K562 (cell line): ENCODE measurements around the gene CHCHD4. TPM values are rescaled to one million over a fixed set of nuclear protein-coding genes. Genes with fewer than 3 reads are reported as not detected.

Experiments
- CREM ChIP-seq: IDR thresholded peaks from 2 replicates; pipeline ENCODE4 v1.6.1; 2014; ENCODE audit warnings: antibody characterized with exemption, low read depth
- CSDE1 ChIP-seq, 2 experiments: fragments of 450-650 bp; IDR thresholded peaks; 2 replicates each; pipeline ENCODE4 v1.6.1; 2016; ENCODE audit warnings: mild to moderate bottlenecking in 1 of 2
- CXXC5 ChIP-seq: fragments of 250-450 bp; sonication (Bioruptor Pico); IDR thresholded peaks from 2 replicates; pipeline ENCODE4 v1.8.0; 2022; ENCODE audit warnings: inconsistent platforms, mild to moderate bottlenecking, moderate library complexity
- DIDO1 ChIP-seq: fragments of 450-650 bp; IDR thresholded peaks from 2 replicates; pipeline ENCODE4 v1.6.1; 2016; ENCODE audit warnings: low read depth, missing biosample characterization, missing genetic modification characterization
- ESRRA ChIP-seq: fragments of 450-650 bp; IDR thresholded peaks from 2 replicates; pipeline ENCODE4 v1.6.1; 2014; ENCODE audit warnings: low read depth, mild to moderate bottlenecking, moderate library complexity, borderline replicate concordance
- ETV1 ChIP-seq: fragments of 450-650 bp; conservative IDR thresholded peaks from 2 replicates; pipeline ENCODE4 v1.6.1; 2016; ENCODE audit warnings: missing genetic modification characterization, control low read depth, low read depth, missing compliant biosample characterization
- EZH2 ChIP-seq: IDR thresholded peaks from 2 replicates; pipeline ENCODE4 v1.6.1; 2012; ENCODE audit warnings: low read depth, mild to moderate bottlenecking, inconsistent platforms, low read length, borderline replicate concordance
- ILF3 ChIP-seq: fragments of 450-650 bp; IDR thresholded peaks from 2 replicates; pipeline ENCODE4 v1.6.1; 2018; ENCODE audit warnings: antibody characterized with exemption, mild to moderate bottlenecking, moderate library complexity, borderline replicate concordance
- L3MBTL2 ChIP-seq: fragments of 450-650 bp; IDR thresholded peaks from 2 replicates; pipeline ENCODE4 v1.6.1; 2016; ENCODE audit warnings: mild to moderate bottlenecking, moderate library complexity
- NBN ChIP-seq: fragments of 450-650 bp; IDR thresholded peaks from 2 replicates; pipeline ENCODE4 v1.6.1; 2016; ENCODE audit warnings: low read depth, mild to moderate bottlenecking
- NR4A1 ChIP-seq, 2 experiments: fragments of 250-450 bp in 1 of 2; fragments of 450-650 bp in 1 of 2; sonication (Bioruptor Pico) in 1 of 2; IDR thresholded peaks; 2 replicates each; pipeline versions ENCODE4 v1.4.0 to v1.6.1; 2016 to 2020; ENCODE audit warnings: mild to moderate bottlenecking in 2 of 2, missing compliant biosample characterization in 1 of 2, missing genetic modification characterization in 1 of 2, moderate library complexity in 1 of 2
- POLR2A ChIP-seq: fragments of 450-650 bp; conservative IDR thresholded peaks from 2 replicates; pipeline ENCODE4 v1.6.1; 2016
- SRSF3 ChIP-seq: fragments of 200-400 bp; formaldehyde crosslinking; IDR thresholded peaks from 2 replicates; pipeline ENCODE4 v1.6.1; 2016; ENCODE audit warnings: mild to moderate bottlenecking, low read length, moderate library complexity; ENCODE audit not compliant: insufficient read depth
- ZBTB1 ChIP-seq: sonication (generic); formaldehyde crosslinking; IDR thresholded peaks from 2 replicates; pipeline ENCODE4 v1.8.1; 2023; ENCODE audit warnings: missing genetic modification reagents, low read depth, mild to moderate bottlenecking, borderline replicate concordance
- ZBTB8A ChIP-seq: fragments of 450-650 bp; IDR thresholded peaks from 2 replicates; pipeline ENCODE4 v1.6.1; 2018; ENCODE audit warnings: mild to moderate bottlenecking, moderate library complexity; ENCODE audit not compliant: partially characterized antibody
- ZKSCAN8 ChIP-seq: fragments of 200-800 bp; sonication (Bioruptor generic); IDR thresholded peaks from 2 replicates; pipeline ENCODE4 v1.6.1; 2016; ENCODE audit warnings: missing genetic modification characterization, missing compliant biosample characterization
- polyA plus RNA-seq, 8 experiments: library from polyadenylated mRNA; depleted of rRNA in 4 of 8; stranded (reverse) in 5 of 8; unstranded in 3 of 8; fragments of >200 nt; fragmentation: Nextera tagmentation in 2 of 8; fragmentation: Illumina TruSeq in 1 of 8; extraction: Ambion mirVana in 2 of 8; extraction: Trizol in 1 of 8; gene quantifications; 2 replicates each; pipeline versions ENCODE4 v1.2.1 to v1.2.3, GENCODE V29; 2011 to 2014; ENCODE audit warnings: inconsistent platforms in 1 of 8, missing spikeins in 1 of 8
- total RNA-seq, 7 experiments: library from RNA; depleted of rRNA in 6 of 7; stranded (reverse); fragments of >200 nt in 6 of 7; fragmentation: Illumina TruSeq in 2 of 7; extraction: Trizol in 2 of 7; gene quantifications; 2 replicates each; pipeline versions ENCODE4 v1.2.1 to v1.2.3, GENCODE V29; 2011 to 2021; ENCODE audit warnings: low replicate concordance in 1 of 7
- TF ChIP-seq, protein P1 (sequence below), 2 experiments: fragments of 450-650 bp in 1 of 2; sonication (generic) in 1 of 2; formaldehyde crosslinking in 1 of 2; IDR thresholded peaks; 2 replicates each; pipeline versions ENCODE4 v1.7.1 to v1.9.0; 2016 to 2022; ENCODE audit warnings: inconsistent platforms in 1 of 2, mild to moderate bottlenecking in 1 of 2, missing genetic modification reagents in 1 of 2
- TF ChIP-seq, protein P2 (sequence below): fragments of 250-450 bp; sonication (Bioruptor Pico); IDR thresholded peaks from 2 replicates; pipeline ENCODE4 v1.6.1; 2021; ENCODE audit warnings: mild to moderate bottlenecking

CHCHD4 gene
- total and polyA plus RNA-seq, 9 of the 15 experiments (the other 6 are each of a cell fraction or from before 2014, with no cell fraction given) = 55.4 to 225 (median 77.2) TPM

DNA sequence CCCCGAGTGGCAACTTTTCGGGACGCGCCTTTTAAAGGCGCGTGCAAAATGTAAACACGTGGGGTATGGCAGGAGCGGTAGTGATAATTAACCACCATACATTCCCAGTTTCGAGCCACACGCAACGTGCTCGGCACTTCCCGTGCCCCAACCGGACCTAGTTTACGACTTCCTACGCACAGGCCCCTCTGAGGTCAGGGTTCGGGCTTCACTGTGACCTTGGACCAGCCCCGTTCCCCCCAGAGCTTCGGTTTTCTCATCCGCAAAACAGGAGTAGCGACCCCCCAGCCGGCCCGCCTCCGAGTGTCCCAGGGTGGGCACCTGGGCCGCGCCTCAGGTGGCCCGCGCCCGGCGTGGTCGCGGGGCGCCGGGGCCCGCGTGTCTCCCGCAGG lies 451 bp downstream of the CHCHD4 start (continued):
- TF ChIP-seq, protein P1, sequence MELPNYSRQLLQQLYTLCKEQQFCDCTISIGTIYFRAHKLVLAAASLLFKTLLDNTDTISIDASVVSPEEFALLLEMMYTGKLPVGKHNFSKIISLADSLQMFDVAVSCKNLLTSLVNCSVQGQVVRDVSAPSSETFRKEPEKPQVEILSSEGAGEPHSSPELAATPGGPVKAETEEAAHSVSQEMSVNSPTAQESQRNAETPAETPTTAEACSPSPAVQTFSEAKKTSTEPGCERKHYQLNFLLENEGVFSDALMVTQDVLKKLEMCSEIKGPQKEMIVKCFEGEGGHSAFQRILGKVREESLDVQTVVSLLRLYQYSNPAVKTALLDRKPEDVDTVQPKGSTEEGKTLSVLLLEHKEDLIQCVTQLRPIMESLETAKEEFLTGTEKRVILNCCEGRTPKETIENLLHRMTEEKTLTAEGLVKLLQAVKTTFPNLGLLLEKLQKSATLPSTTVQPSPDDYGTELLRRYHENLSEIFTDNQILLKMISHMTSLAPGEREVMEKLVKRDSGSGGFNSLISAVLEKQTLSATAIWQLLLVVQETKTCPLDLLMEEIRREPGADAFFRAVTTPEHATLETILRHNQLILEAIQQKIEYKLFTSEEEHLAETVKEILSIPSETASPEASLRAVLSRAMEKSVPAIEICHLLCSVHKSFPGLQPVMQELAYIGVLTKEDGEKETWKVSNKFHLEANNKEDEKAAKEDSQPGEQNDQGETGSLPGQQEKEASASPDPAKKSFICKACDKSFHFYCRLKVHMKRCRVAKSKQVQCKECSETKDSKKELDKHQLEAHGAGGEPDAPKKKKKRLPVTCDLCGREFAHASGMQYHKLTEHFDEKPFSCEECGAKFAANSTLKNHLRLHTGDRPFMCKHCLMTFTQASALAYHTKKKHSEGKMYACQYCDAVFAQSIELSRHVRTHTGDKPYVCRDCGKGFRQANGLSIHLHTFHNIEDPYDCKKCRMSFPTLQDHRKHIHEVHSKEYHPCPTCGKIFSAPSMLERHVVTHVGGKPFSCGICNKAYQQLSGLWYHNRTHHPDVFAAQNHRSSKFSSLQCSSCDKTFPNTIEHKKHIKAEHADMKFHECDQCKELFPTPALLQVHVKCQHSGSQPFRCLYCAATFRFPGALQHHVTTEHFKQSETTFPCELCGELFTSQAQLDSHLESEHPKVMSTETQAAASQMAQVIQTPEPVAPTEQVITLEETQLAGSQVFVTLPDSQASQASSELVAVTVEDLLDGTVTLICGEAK (IDR thresholded peaks at IDR 0.05) = peak; percentile 95
- TF ChIP-seq, protein P1 (CRISPR knock-in tag; IDR thresholded peaks at IDR 0.05) = no peak
- TF ChIP-seq, protein P2, sequence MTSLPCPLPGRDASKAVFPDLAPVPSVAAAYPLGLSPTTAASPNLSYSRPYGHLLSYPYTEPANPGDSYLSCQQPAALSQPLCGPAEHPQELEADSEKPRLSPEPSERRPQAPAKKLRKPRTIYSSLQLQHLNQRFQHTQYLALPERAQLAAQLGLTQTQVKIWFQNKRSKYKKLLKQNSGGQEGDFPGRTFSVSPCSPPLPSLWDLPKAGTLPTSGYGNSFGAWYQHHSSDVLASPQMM = no peak
- TF ChIP-seq ILF3 = 0 out of 2 replicates have a peak, but pooled peaks have one; percentile 24
- 0 out of 2 replicates have a peak, but pooled peaks have one; percentile 45 for TF ChIP-seq L3MBTL2
- peak; percentile 85 for TF ChIP-seq CXXC5
- peak; percentile 53 for TF ChIP-seq POLR2A
- 0 out of 2 replicates have a peak, but pooled peaks have one; percentile 81 for TF ChIP-seq SRSF3
- peak; percentile 30; the same call in 1 of the 2 replicates for TF ChIP-seq DIDO1 (tag)
- TF ChIP-seq CREM = peak; percentile 63
- TF ChIP-seq NR4A1 (CRISPR knock-in tag; IDR thresholded peaks at IDR 0.05) = no peak
- 0 out of 2 replicates have a peak, but pooled peaks have one; percentile 84 for TF ChIP-seq NR4A1 (tag; IDR thresholded peaks at IDR 0.05)
- TF ChIP-seq ZBTB1 (CRISPR knock-in tag) = 0 out of 2 replicates have a peak, but pooled peaks have one; percentile 54
- TF ChIP-seq ZBTB8A = no peak
- TF ChIP-seq CSDE1 (IDR thresholded peaks at IDR 0.05) = no peak
- peak; percentile 42; the same call in 1 of the 2 replicates for TF ChIP-seq ETV1 (tag)
- no peak for TF ChIP-seq EZH2
- peak; percentile 38; the same call in 1 of the 2 replicates for TF ChIP-seq ZKSCAN8 (CRISPR knock-in tag)
- peak; percentile 97 for TF ChIP-seq ESRRA
- no peak for TF ChIP-seq NBN
